ENCODE data around the gene CATSPER4.
A peak's percentile ranks its signal among the peaks of the same experiment; 100 is the strongest.

CATSPER4 gene

GRCh38 chr1:26168410-26169197, 21.8 kb upstream of the CATSPER4 start, which contains the start of gene C1orf232:
TSS of gene C1orf232 (minus strand) at chr1:26168963. CDS start at chr1:26168499, 464 bp downstream.
- Histone ChIP-seq H3K4me3 (ENCODE audit: low read length) (peak within 1 kb of the TSS; percentile 89), H3K36me3 (ENCODE audit: control insufficient read depth, insufficient read depth, low read length, severe bottlenecking) (no peaks in the 10 kb centered on the region), H3K27me3 (replicated peaks; ENCODE audit: control insufficient read depth, insufficient read depth, low read length) (peaks cover 4% of the 10 kb centered on the region), H3K9ac (ENCODE audit: low read length) (peak within 1 kb of the TSS; percentile 96), H3K4me1 (ENCODE audit: control insufficient read depth, insufficient read depth, low read length) (peaks cover 15% of the 10 kb centered on the region), H3K9me3 (ENCODE audit: control insufficient read depth, low read length) (no peaks in the 10 kb centered on the region)
- DNase-seq (ENCODE audit: low read depth) = no peak

- Histone ChIP-seq H3K36me3 (ENCODE audit: control insufficient read depth, insufficient read depth, low read length, severe bottlenecking) (no peaks in the 10 kb centered on the region), H3K9ac (ENCODE audit: low read length) (peak overlapping the region; percentile 96), H3K27me3 (replicated peaks; ENCODE audit: control insufficient read depth, insufficient read depth, low read length) (no peaks in the 10 kb centered on the region), H3K9me3 (ENCODE audit: control insufficient read depth, low read length) (no peaks in the 10 kb centered on the region), H3K4me1 (ENCODE audit: control insufficient read depth, insufficient read depth, low read length) (peaks cover 15% of the 10 kb centered on the region), H3K4me3 (ENCODE audit: low read length) (peak overlapping the region; percentile 89)
- no peak for DNase-seq (ENCODE audit: low read depth)
These were observed 21.2 kb upstream of the CATSPER4 start for GRCh38 chr1:26169198-26169554.

DNA sequence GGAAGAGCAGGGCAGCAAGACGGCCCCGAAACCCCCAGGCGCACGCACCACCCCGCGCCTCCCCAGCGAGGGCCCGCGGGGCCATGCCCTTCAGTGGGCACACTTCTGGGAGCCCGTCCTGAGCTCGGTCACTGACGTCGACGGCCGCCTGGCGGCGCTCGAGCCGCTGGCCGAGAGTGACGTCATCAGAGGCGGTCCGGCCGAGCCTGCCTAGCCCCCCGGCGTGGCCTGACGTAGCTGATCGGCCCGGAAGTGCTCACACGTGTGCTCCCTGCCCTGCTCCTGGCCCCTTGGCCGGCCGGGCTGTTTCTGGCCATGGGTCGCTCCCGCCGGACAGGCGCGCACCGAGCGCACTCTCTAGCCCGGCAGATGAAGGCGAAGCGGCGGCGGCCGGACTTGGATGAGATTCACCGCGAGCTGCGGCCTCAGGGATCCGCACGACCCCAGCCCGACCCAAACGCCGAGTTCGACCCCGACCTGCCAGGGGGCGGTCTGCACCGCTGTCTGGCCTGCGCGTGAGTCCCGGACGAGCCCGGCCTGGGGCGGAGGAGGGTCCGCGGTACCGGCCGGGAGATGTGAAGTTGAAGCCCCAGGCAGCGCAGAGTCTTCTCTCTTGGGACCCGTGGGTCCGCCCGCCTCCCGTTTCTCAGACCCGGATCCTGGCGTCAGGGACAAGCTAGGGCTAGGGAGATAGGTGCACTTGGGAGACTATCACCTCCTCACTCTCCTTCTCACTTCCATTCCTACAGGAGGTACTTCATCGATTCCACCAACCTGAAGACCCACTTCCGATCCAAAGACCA, 20.5 kb upstream of the CATSPER4 start, which contains the start of gene ZNF593:
TSS of gene ZNF593 (plus strand) at position 240 of the 803 bp plus-strand sequence. CDS start at position 316, 76 bp downstream.
- no peaks in the 10 kb centered on the region for H3K27me3 ChIP-seq (replicated peaks; ENCODE audit: control insufficient read depth, insufficient read depth, low read length)
- peaks cover 15% of the 10 kb centered on the region for H3K4me1 ChIP-seq (ENCODE audit: control insufficient read depth, insufficient read depth, low read length)
- no peaks in the 10 kb centered on the region for H3K36me3 ChIP-seq (ENCODE audit: control insufficient read depth, insufficient read depth, low read length, severe bottlenecking)
- H3K9me3 ChIP-seq (ENCODE audit: control insufficient read depth, low read length) = no peaks in the 10 kb centered on the region
- H3K4me3 ChIP-seq (ENCODE audit: low read length) = peak within 1 kb of the TSS; percentile 89
- H3K9ac ChIP-seq (ENCODE audit: low read length) = peak within 1 kb of the TSS; percentile 96
- peak; percentile 98 for DNase-seq (ENCODE audit: low read depth)

GRCh38 chr1:26170472-26170821, 20.0 kb upstream of the CATSPER4 start:
- H3K27me3 ChIP-seq (replicated peaks; ENCODE audit: control insufficient read depth, insufficient read depth, low read length) = no peaks in the 10 kb centered on the region
- DNase-seq (ENCODE audit: low read depth) = no peak
- peaks cover 15% of the 10 kb centered on the region for H3K4me1 ChIP-seq (ENCODE audit: control insufficient read depth, insufficient read depth, low read length)
- peak overlapping the region; percentile 89 for H3K4me3 ChIP-seq (ENCODE audit: low read length)
- peak overlapping the region; percentile 96 for H3K9ac ChIP-seq (ENCODE audit: low read length)
- H3K9me3 ChIP-seq (ENCODE audit: control insufficient read depth, low read length) = no peaks in the 10 kb centered on the region
- H3K36me3 ChIP-seq (ENCODE audit: control insufficient read depth, insufficient read depth, low read length, severe bottlenecking) = no peaks in the 10 kb centered on the region

DNA sequence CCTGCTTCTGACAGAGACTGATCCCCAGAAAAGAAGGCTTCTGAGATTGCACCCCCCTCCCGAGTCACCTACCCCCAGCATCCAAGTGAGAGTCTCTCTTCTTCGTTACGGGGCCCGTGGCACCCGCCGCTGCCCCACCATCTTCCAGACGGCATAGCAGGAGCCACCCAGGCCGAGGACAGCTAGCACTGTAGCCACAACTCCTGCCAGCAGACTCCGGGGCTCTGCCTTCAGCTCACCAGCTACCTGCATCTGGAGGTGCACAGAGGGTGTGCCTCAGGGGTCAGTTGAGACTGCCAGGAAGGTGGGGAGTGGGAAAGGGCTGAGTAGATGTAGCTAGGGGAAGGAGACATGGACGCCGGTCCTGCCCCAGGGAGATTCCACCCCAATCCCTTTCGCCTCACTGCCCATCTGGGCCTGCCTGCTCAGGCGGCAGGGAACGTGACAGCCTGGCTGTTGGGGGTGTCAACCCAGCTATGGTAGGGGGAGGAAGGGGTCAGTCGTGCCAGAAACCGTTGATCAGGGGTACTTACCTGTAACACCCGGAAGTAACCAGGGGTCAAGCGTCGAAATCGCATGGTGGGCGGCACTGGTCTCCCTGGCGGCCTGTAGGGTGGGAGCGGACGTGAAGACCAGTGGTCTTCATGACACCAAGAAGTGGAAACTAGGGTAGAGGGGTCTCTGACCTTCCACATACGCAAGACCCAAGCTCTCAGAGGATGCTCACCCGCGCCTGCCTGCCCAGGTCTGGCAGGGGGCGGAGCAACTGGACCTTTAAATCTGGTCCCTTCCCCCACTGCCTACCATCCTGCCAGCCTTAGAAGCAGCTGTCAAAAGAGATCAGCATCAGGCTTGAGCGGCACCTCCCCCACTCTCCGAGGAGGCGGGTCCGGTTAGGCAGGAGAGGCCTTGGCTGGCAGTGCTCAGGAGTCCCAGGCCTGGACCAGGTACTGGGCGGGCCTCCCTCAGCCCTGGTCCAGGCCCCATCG, 19.0 kb upstream of the CATSPER4 start, which contains the start of gene ZNF593OS:
TSS of gene ZNF593OS (minus strand) at position 749 of the 989 bp plus-strand sequence. CDS start at position 578, 171 bp downstream.
- Histone ChIP-seq H3K4me3 (ENCODE audit: low read length) (peak within 1 kb of the TSS; percentile 89), H3K27me3 (replicated peaks; ENCODE audit: control insufficient read depth, insufficient read depth, low read length) (no peaks in the 10 kb centered on the region), H3K36me3 (ENCODE audit: control insufficient read depth, insufficient read depth, low read length, severe bottlenecking) (no peaks in the 10 kb centered on the region), H3K9ac (ENCODE audit: low read length) (peak within 1 kb of the TSS; percentile 96), H3K9me3 (ENCODE audit: control insufficient read depth, low read length) (no peaks in the 10 kb centered on the region), H3K4me1 (ENCODE audit: control insufficient read depth, insufficient read depth, low read length) (peaks cover 15% of the 10 kb centered on the region)
- no peak for DNase-seq (ENCODE audit: low read depth)

GRCh38 chr1:26175346-26175745, 15.1 kb upstream of the CATSPER4 start:
- no peaks in the 10 kb centered on the region for H3K27me3 ChIP-seq (replicated peaks; ENCODE audit: control insufficient read depth, insufficient read depth, low read length)
- H3K36me3 ChIP-seq (ENCODE audit: control insufficient read depth, insufficient read depth, low read length, severe bottlenecking) = no peaks in the 10 kb centered on the region
- H3K4me1 ChIP-seq (ENCODE audit: control insufficient read depth, insufficient read depth, low read length) = peaks cover 9% of the 10 kb centered on the region
- no peak overlapping the region for H3K4me3 ChIP-seq (ENCODE audit: low read length)
- H3K9me3 ChIP-seq (ENCODE audit: control insufficient read depth, low read length) = no peaks in the 10 kb centered on the region
- no peak overlapping the region for H3K9ac ChIP-seq (ENCODE audit: low read length)
- DNase-seq (ENCODE audit: low read depth) = no peak

DNA sequence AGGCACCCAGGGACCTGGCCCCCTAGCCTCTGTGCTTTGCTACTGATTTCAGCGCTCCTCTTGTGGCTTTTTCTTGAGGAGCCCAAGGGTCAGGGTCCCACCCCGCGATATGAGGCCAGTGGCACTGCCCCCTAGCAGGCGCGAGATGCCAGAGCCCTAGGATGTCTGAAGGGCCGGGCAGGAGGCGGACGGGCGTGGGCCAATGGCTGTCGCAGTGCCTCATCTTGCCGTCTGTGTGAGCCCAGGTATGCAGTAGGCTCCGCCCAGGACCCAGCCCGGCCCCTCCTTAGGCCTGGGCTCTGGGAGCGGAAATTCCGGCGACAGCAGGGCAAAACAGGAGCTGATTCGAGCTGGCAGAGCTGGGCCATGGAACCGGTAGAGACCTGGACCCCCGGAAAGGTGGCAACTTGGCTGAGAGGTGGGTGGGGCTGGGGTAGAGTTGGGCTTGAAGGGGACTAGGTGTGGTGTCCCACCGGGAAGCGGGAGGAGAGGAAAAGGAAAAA, 13.2 kb upstream of the CATSPER4 start, which contains the start of gene CNKSR1:
TSS of gene CNKSR1 (plus strand) at position 310 of the 503 bp plus-strand sequence. CDS start at position 367, 57 bp downstream.
- H3K4me3 ChIP-seq (ENCODE audit: low read length) = no peak within 1 kb of the TSS

DNA sequence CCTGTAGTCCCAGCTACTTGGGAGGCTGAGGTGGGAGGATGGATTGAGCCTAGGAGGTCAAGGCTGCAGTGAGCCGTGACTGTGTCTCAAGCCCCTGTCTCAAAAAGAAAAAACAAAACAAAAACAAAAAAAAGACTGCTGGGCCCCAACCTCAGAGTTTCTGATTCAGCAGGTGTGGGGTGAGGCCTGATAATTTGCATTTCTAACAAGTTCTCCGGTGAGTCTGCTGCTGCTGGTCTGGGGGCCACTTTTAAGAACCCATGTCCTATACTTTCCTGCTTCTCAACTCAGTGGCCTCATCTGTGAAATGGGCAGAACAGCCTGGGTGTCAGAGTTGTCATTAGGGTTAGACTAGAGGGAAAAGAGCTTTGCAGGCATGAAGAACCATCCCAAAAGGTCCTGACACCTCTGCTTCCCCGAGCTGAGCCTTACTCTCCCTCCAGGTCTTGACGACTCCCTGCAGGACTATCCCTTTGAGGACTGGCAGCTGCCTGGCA, 10.3 kb upstream of the CATSPER4 start:
- Histone ChIP-seq H3K27me3 (replicated peaks; ENCODE audit: control insufficient read depth, insufficient read depth, low read length) (peaks cover 2% of the 10 kb centered on the region), H3K4me1 (ENCODE audit: control insufficient read depth, insufficient read depth, low read length) (no peaks in the 10 kb centered on the region), H3K36me3 (ENCODE audit: control insufficient read depth, insufficient read depth, low read length, severe bottlenecking) (no peaks in the 10 kb centered on the region), H3K9ac (ENCODE audit: low read length) (no peak overlapping the region), H3K9me3 (ENCODE audit: control insufficient read depth, low read length) (no peaks in the 10 kb centered on the region), H3K4me3 (ENCODE audit: low read length) (no peak overlapping the region)
- DNase-seq (ENCODE audit: low read depth) = no peak

More for the DNA sequence above, 13.2 kb upstream of the CATSPER4 start, which contains the start of gene CNKSR1:
- H3K9me3 ChIP-seq (ENCODE audit: control insufficient read depth, low read length) = no peaks in the 10 kb centered on the region
- no peaks in the 10 kb centered on the region for H3K36me3 ChIP-seq (ENCODE audit: control insufficient read depth, insufficient read depth, low read length, severe bottlenecking)
- H3K27me3 ChIP-seq (replicated peaks; ENCODE audit: control insufficient read depth, insufficient read depth, low read length) = no peaks in the 10 kb centered on the region
- no peaks in the 10 kb centered on the region for H3K4me1 ChIP-seq (ENCODE audit: control insufficient read depth, insufficient read depth, low read length)
- no peak within 1 kb of the TSS for H3K9ac ChIP-seq (ENCODE audit: low read length)
- DNase-seq (ENCODE audit: low read depth) = no peak

- Histone ChIP-seq H3K4me1 (ENCODE audit: control insufficient read depth, insufficient read depth, low read length) (no peaks in the 10 kb centered on the region), H3K36me3 (ENCODE audit: control insufficient read depth, insufficient read depth, low read length, severe bottlenecking) (no peaks in the 10 kb centered on the region), H3K4me3 (ENCODE audit: low read length) (no peak overlapping the region), H3K9ac (ENCODE audit: low read length) (no peak overlapping the region), H3K9me3 (ENCODE audit: control insufficient read depth, low read length) (no peaks in the 10 kb centered on the region), H3K27me3 (replicated peaks; ENCODE audit: control insufficient read depth, insufficient read depth, low read length) (peaks cover 8% of the 10 kb centered on the region)
- no peak for DNase-seq (ENCODE audit: low read depth)
These were observed 8.6 kb upstream of the CATSPER4 start for GRCh38 chr1:26181586-26182382.

GRCh38 chr1:26182383-26182696, 8.1 kb upstream of the CATSPER4 start:
- no peaks in the 10 kb centered on the region for H3K36me3 ChIP-seq (ENCODE audit: control insufficient read depth, insufficient read depth, low read length, severe bottlenecking)
- H3K9ac ChIP-seq (ENCODE audit: low read length) = no peak overlapping the region
- H3K9me3 ChIP-seq (ENCODE audit: control insufficient read depth, low read length) = no peaks in the 10 kb centered on the region
- H3K4me1 ChIP-seq (ENCODE audit: control insufficient read depth, insufficient read depth, low read length) = no peaks in the 10 kb centered on the region
- H3K4me3 ChIP-seq (ENCODE audit: low read length) = no peak overlapping the region
- DNase-seq (ENCODE audit: low read depth) = no peak
- peaks cover 14% of the 10 kb centered on the region for H3K27me3 ChIP-seq (replicated peaks; ENCODE audit: control insufficient read depth, insufficient read depth, low read length)

All from adipocyte (in vitro differentiated cells).